ENCODE results near the gene SAMD3.
"Not testable (repeated sequence)": the region's sequence is repeated elsewhere in the genome, so short reads cannot be mapped to it uniquely, and the experiment has no call there.

The SAMD3 gene

DNA sequence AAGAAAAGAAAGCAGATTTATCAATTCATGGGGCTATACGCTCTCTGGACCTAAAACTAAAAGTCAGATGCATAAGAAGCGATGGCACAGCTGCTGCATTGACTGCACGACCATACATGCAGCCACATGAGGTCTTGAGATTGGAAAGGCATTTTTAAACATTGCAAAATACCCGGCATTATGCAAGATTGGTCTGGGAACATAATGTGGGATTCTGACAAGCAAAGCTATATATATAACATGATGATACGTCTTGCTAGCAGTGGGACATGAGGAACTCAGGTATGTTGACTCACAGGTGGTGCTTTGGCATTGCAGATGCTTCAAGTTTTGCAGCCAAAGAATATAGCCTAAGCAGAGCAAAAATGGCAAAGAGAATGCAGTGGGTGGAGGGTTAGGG, 55.1 kb downstream of the SAMD3 start:
- Histone ChIP-seq H3K27me3 (ENCODE audit: low read depth, low read length) (no peaks in the 10 kb centered on the region), H3K9me3 (ENCODE audit: control insufficient read depth in 1 of 2, low read length in 2 of 2) (no peaks in the 10 kb centered on the region), H3K4me1 (ENCODE audit: control insufficient read depth in 1 of 2, insufficient read depth in 2 of 2, low read length in 2 of 2) (no peaks in the 10 kb centered on the region), H3K4me3 (ENCODE audit: low read depth in 1 of 2, low read length in 2 of 2) (no peak overlapping the region), H3K36me3 (ENCODE audit: control insufficient read depth in 1 of 2, insufficient read depth in 2 of 2, low read length in 2 of 2) (no peaks in the 10 kb centered on the region), H3K27ac (ENCODE audit: low read length) (no peak overlapping the region)

GRCh38 chr6:130164251-130164650, 58.5 kb downstream of the SAMD3 start:
- H3K36me3 ChIP-seq (ENCODE audit: control insufficient read depth in 1 of 2, insufficient read depth in 2 of 2, low read length in 2 of 2): no peaks in the 10 kb centered on the region
- H3K9me3 ChIP-seq (ENCODE audit: control insufficient read depth in 1 of 2, low read length in 2 of 2): peaks cover 0 to 2% of the 10 kb centered on the region in 2 donors
- H3K27me3 ChIP-seq (ENCODE audit: low read depth, low read length): no peaks in the 10 kb centered on the region
- H3K4me3 ChIP-seq (ENCODE audit: low read depth in 1 of 2, low read length in 2 of 2): no peak overlapping the region
- H3K4me1 ChIP-seq (ENCODE audit: control insufficient read depth in 1 of 2, insufficient read depth in 2 of 2, low read length in 2 of 2): no peaks in the 10 kb centered on the region
- no peak overlapping the region for H3K27ac ChIP-seq (ENCODE audit: low read length)

DNA sequence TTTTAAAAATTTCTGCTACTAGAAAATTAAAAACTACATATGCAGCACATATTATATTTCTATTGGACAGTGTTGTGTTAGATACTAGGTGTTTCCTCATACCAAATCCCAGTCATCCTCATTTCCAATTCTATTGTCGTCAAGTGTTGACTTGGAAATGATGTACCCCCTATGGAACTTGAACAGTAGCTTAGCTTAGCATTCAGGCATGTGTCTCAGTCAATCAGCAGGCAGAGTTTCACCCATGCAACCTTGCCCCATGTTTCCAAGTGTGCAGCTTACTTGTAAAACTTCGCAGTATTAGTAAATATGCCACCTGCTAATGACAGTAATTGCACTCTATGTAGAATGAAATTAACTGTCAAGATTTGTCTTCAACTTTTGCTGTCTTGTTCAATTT, 59.5 kb downstream of the SAMD3 start:
- Histone ChIP-seq H3K27me3 (ENCODE audit: low read depth, low read length) (no peaks in the 10 kb centered on the region), H3K27ac (ENCODE audit: low read length) (no peak overlapping the region), H3K4me3 (ENCODE audit: low read depth in 1 of 2, low read length in 2 of 2) (no peak overlapping the region), H3K9me3 (ENCODE audit: control insufficient read depth in 1 of 2, low read length in 2 of 2) (peaks cover 0 to 9% of the 10 kb centered on the region in 2 donors), H3K4me1 (ENCODE audit: control insufficient read depth in 1 of 2, insufficient read depth in 2 of 2, low read length in 2 of 2) (no peaks in the 10 kb centered on the region), H3K36me3 (ENCODE audit: control insufficient read depth in 1 of 2, insufficient read depth in 2 of 2, low read length in 2 of 2) (no peaks in the 10 kb centered on the region)

GRCh38 chr6:130162421-130162820, 60.3 kb downstream of the SAMD3 start:
- Histone ChIP-seq H3K4me1 (ENCODE audit: control insufficient read depth in 1 of 2, insufficient read depth in 2 of 2, low read length in 2 of 2) (no peaks in the 10 kb centered on the region), H3K36me3 (ENCODE audit: control insufficient read depth in 1 of 2, insufficient read depth in 2 of 2, low read length in 2 of 2) (no peaks in the 10 kb centered on the region), H3K27ac (ENCODE audit: low read length) (no peak overlapping the region), H3K9me3 (ENCODE audit: control insufficient read depth in 1 of 2, low read length in 2 of 2) (peaks cover 0 to 9% of the 10 kb centered on the region in 2 donors), H3K27me3 (ENCODE audit: low read depth, low read length) (no peaks in the 10 kb centered on the region), H3K4me3 (ENCODE audit: low read depth in 1 of 2, low read length in 2 of 2) (no peak overlapping the region)

GRCh38 chr6:130161683-130162404, 60.9 kb downstream of the SAMD3 start:
- H3K27me3 ChIP-seq (ENCODE audit: low read depth, low read length): no peaks in the 10 kb centered on the region
- no peaks in the 10 kb centered on the region for H3K4me1 ChIP-seq (ENCODE audit: control insufficient read depth in 1 of 2, insufficient read depth in 2 of 2, low read length in 2 of 2)
- H3K27ac ChIP-seq (ENCODE audit: low read length): no peak overlapping the region
- no peak overlapping the region for H3K4me3 ChIP-seq (ENCODE audit: low read depth in 1 of 2, low read length in 2 of 2)
- H3K36me3 ChIP-seq (ENCODE audit: control insufficient read depth in 1 of 2, insufficient read depth in 2 of 2, low read length in 2 of 2): no peaks in the 10 kb centered on the region
- H3K9me3 ChIP-seq (ENCODE audit: control insufficient read depth in 1 of 2, low read length in 2 of 2): peaks cover 0 to 9% of the 10 kb centered on the region in 2 donors

GRCh38 chr6:130159956-130160355, 62.8 kb downstream of the SAMD3 start:
- no peaks in the 10 kb centered on the region for H3K4me1 ChIP-seq (ENCODE audit: control insufficient read depth in 1 of 2, insufficient read depth in 2 of 2, low read length in 2 of 2)
- no peak overlapping the region for H3K4me3 ChIP-seq (ENCODE audit: low read depth in 1 of 2, low read length in 2 of 2)
- no peak overlapping the region for H3K27ac ChIP-seq (ENCODE audit: low read length)
- peaks cover 0 to 9% of the 10 kb centered on the region in 2 donors for H3K9me3 ChIP-seq (ENCODE audit: control insufficient read depth in 1 of 2, low read length in 2 of 2)
- H3K36me3 ChIP-seq (ENCODE audit: control insufficient read depth in 1 of 2, insufficient read depth in 2 of 2, low read length in 2 of 2): no peaks in the 10 kb centered on the region
- no peaks in the 10 kb centered on the region for H3K27me3 ChIP-seq (ENCODE audit: low read depth, low read length)

GRCh38 chr6:130158548-130158947, 64.2 kb downstream of the SAMD3 start:
- H3K4me1 ChIP-seq (ENCODE audit: control insufficient read depth in 1 of 2, insufficient read depth in 2 of 2, low read length in 2 of 2): no peaks in the 10 kb centered on the region
- no peaks in the 10 kb centered on the region for H3K27me3 ChIP-seq (ENCODE audit: low read depth, low read length)
- H3K27ac ChIP-seq (ENCODE audit: low read length): no peak overlapping the region
- no peaks in the 10 kb centered on the region for H3K36me3 ChIP-seq (ENCODE audit: control insufficient read depth in 1 of 2, insufficient read depth in 2 of 2, low read length in 2 of 2)
- peaks cover 0 to 9% of the 10 kb centered on the region in 2 donors for H3K9me3 ChIP-seq (ENCODE audit: control insufficient read depth in 1 of 2, low read length in 2 of 2)
- no peak overlapping the region for H3K4me3 ChIP-seq (ENCODE audit: low read depth in 1 of 2, low read length in 2 of 2)

GRCh38 chr6:130158056-130158455, 64.7 kb downstream of the SAMD3 start:
- H3K4me1 ChIP-seq (ENCODE audit: control insufficient read depth in 1 of 2, insufficient read depth in 2 of 2, low read length in 2 of 2): no peaks in the 10 kb centered on the region
- no peak overlapping the region for H3K27ac ChIP-seq (ENCODE audit: low read length)
- H3K9me3 ChIP-seq (ENCODE audit: control insufficient read depth in 1 of 2, low read length in 2 of 2): peaks cover 0 to 9% of the 10 kb centered on the region in 2 donors
- H3K36me3 ChIP-seq (ENCODE audit: control insufficient read depth in 1 of 2, insufficient read depth in 2 of 2, low read length in 2 of 2): no peaks in the 10 kb centered on the region
- no peaks in the 10 kb centered on the region for H3K27me3 ChIP-seq (ENCODE audit: low read depth, low read length)
- no peak overlapping the region for H3K4me3 ChIP-seq (ENCODE audit: low read depth in 1 of 2, low read length in 2 of 2)

- Histone ChIP-seq H3K9me3 (ENCODE audit: control insufficient read depth in 1 of 2, low read length in 2 of 2) (peaks cover 0 to 9% of the 10 kb centered on the region in 2 donors), H3K4me3 (ENCODE audit: low read depth in 1 of 2, low read length in 2 of 2) (no peak overlapping the region), H3K27me3 (ENCODE audit: low read depth, low read length) (no peaks in the 10 kb centered on the region), H3K4me1 (ENCODE audit: control insufficient read depth in 1 of 2, insufficient read depth in 2 of 2, low read length in 2 of 2) (no peaks in the 10 kb centered on the region), H3K27ac (ENCODE audit: low read length) (no peak overlapping the region), H3K36me3 (ENCODE audit: control insufficient read depth in 1 of 2, insufficient read depth in 2 of 2, low read length in 2 of 2) (no peaks in the 10 kb centered on the region)
Observed at GRCh38 chr6:130156908-130157307, 65.8 kb downstream of the SAMD3 start.

DNA sequence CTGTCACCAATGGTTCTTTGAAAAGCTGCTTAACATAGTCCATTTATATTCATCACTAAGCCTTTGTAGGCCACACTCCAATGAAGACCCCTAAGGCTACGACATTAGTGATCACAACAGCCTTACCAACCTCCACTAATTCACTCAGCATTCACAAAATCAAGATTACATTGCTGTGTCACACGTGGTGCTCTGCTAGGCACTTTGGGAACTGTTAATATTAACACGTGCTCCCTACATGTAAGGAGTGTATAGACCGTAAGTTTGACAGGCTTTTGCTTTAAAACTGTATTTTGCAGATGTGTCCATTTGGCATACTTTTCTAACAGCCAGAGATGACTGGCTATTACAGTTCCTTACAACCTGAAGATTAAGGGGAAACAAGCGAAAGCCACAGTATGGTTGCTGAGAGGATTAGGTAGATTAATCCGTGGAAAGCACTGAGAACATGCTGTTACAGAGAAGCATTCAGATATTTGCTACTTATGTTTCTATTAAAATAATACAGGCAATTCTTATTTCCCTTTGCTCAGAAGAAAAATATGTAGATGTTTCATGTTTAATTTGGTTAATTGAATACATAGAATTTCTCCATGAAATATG, 69.7 kb downstream of the SAMD3 start:
- Histone ChIP-seq H3K36me3 (ENCODE audit: control insufficient read depth in 1 of 2, insufficient read depth in 2 of 2, low read length in 2 of 2) (no peaks in the 10 kb centered on the region), H3K4me1 (ENCODE audit: control insufficient read depth in 1 of 2, insufficient read depth in 2 of 2, low read length in 2 of 2) (no peaks in the 10 kb centered on the region), H3K9me3 (ENCODE audit: control insufficient read depth in 1 of 2, low read length in 2 of 2) (no peaks in the 10 kb centered on the region), H3K27ac (ENCODE audit: low read length) (no peak overlapping the region), H3K27me3 (ENCODE audit: low read depth, low read length) (no peaks in the 10 kb centered on the region), H3K4me3 (ENCODE audit: low read depth in 1 of 2, low read length in 2 of 2) (no peak overlapping the region)

GRCh38 chr6:130150906-130151305, 71.8 kb downstream of the SAMD3 start:
- Histone ChIP-seq H3K27me3 (ENCODE audit: low read depth, low read length) (no peaks in the 10 kb centered on the region), H3K4me1 (ENCODE audit: control insufficient read depth in 1 of 2, insufficient read depth in 2 of 2, low read length in 2 of 2) (no peaks in the 10 kb centered on the region), H3K36me3 (ENCODE audit: control insufficient read depth in 1 of 2, insufficient read depth in 2 of 2, low read length in 2 of 2) (no peaks in the 10 kb centered on the region), H3K9me3 (ENCODE audit: control insufficient read depth in 1 of 2, low read length in 2 of 2) (no peaks in the 10 kb centered on the region), H3K4me3 (ENCODE audit: low read depth in 1 of 2, low read length in 2 of 2) (no peak overlapping the region), H3K27ac (ENCODE audit: low read length) (no peak overlapping the region)

- not testable (repeated sequence) for H3K4me3 ChIP-seq (ENCODE audit: low read depth in 1 of 2, low read length in 2 of 2); H3K9me3 ChIP-seq (ENCODE audit: control insufficient read depth in 1 of 2, low read length in 2 of 2); H3K27ac ChIP-seq (ENCODE audit: low read length); H3K27me3 ChIP-seq (ENCODE audit: low read depth, low read length); H3K4me1 ChIP-seq (ENCODE audit: control insufficient read depth in 1 of 2, insufficient read depth in 2 of 2, low read length in 2 of 2); H3K36me3 ChIP-seq (ENCODE audit: control insufficient read depth in 1 of 2, insufficient read depth in 2 of 2, low read length in 2 of 2)
Observed at GRCh38 chr6:130149016-130149415, 73.7 kb downstream of the SAMD3 start.

Measured in muscle layer of duodenum (tissue), 2 donors.